GM12878 (cell line): ENCODE data around the gene SPAST. TPM values are rescaled to one million over a fixed set of nuclear protein-coding genes. Genes with fewer than 3 reads are reported as not detected.

ENCODE experiments used
- ATAC-seq: fragments of 200-7000 bp; cut with Tn5 transposase; 3 replicates; pipeline ENCODE4 v1.9.1; 2020; ENCODE audit warnings: mild to moderate bottlenecking, moderate library complexity
- BruUV-seq: library from RNA; stranded (reverse); fragments of 400-500 nt; replicated peaks from 2 replicates; lab custom pipeline; 2021; lab: Mats Ljungman, UMichigan
- CTCF ChIA-PET: fragments of 300-600 bp; sonication (Branson Sonifier 250); formaldehyde crosslinking; extraction: SDS; loops from one replicate; lab custom pipeline; 2021; ENCODE audit warnings: inconsistent platforms; lab: Yijun Ruan, JAX
- POLR2A ChIA-PET: fragments of 350-600 bp; formaldehyde crosslinking; extraction: SDS; loops from one replicate; lab custom pipeline; 2021; ENCODE audit warnings: inconsistent platforms; lab: Charles Lee
- RAD21 ChIA-PET: fragments of 300-600 bp; sonication (Branson Sonifier 250); formaldehyde crosslinking; loops from one replicate; lab custom pipeline; 2023; ENCODE audit warnings: antibody characterized with exemption; ENCODE audit not compliant: unreplicated experiment; lab: Charles Lee
- SMC1A ChIA-PET: fragments of 300-600 bp; sonication (Branson Sonifier 250); formaldehyde crosslinking; loops from one replicate; lab custom pipeline; 2023; ENCODE audit not compliant: unreplicated experiment, uncharacterized antibody; lab: Charles Lee
- DNase-seq: peaks from one replicate; pipeline ENCODE4 v3.0.0-alpha.2; 2011; ENCODE audit warnings: low read depth, low spot score
- FAIRE-seq: peaks from 3 replicates; lab custom pipeline; 2011; peaks lifted over from hg19 to GRCh38; lab: Jason Lieb, UNC
- H2AFZ ChIP-seq: 2 replicates; pipeline ENCODE4 v1.6.0; 2011; ENCODE audit warnings: low read depth, low read length, control low read depth; ENCODE audit not compliant: control insufficient read depth
- H3K27ac ChIP-seq: 2 replicates; pipeline ENCODE4 v1.5.1; 2011; ENCODE audit warnings: control low read depth; ENCODE audit not compliant: control insufficient read depth, insufficient read depth
- H3K27me3 ChIP-seq, 2 experiments: replicated peaks in 1 of 2; 2 replicates each; pipeline versions ENCODE4 v1.6.0 to v1.6.1; 2011; ENCODE audit warnings: low read length in 1 of 2; ENCODE audit not compliant: control insufficient read depth in 2 of 2, insufficient read depth in 2 of 2
- H3K36me3 ChIP-seq, 2 experiments: 2 replicates each; pipeline ENCODE4 v1.5.1; 2011; ENCODE audit warnings: low read length in 1 of 2; ENCODE audit not compliant: control insufficient read depth in 2 of 2, insufficient read depth in 2 of 2
- H3K4me1 ChIP-seq: 2 replicates; pipeline ENCODE4 v1.6.1; 2011; ENCODE audit warnings: mild to moderate bottlenecking, low read length, moderate library complexity, mixed read lengths; ENCODE audit not compliant: control insufficient read depth, insufficient read depth
- H3K4me2 ChIP-seq: 2 replicates; pipeline ENCODE4 v1.6.0; 2011; ENCODE audit warnings: control low read depth; ENCODE audit not compliant: control insufficient read depth, insufficient read depth
- H3K4me3 ChIP-seq: fragments of 200-600 bp; sonication (generic); 2 replicates; pipeline ENCODE4 v1.5.1; 2016
- H3K79me2 ChIP-seq: 2 replicates; pipeline ENCODE4 v1.6.0; 2011; ENCODE audit warnings: low read length; ENCODE audit not compliant: control insufficient read depth, insufficient read depth
- H3K9ac ChIP-seq: 2 replicates; pipeline ENCODE4 v1.8.0; 2011; ENCODE audit warnings: low read length, control low read depth, mixed read lengths; ENCODE audit not compliant: control insufficient read depth, insufficient read depth
- H3K9me3 ChIP-seq: replicated peaks from 3 replicates; pipeline ENCODE4 v1.5.1; 2011; ENCODE audit warnings: mild to moderate bottlenecking, low read length; ENCODE audit not compliant: control insufficient read depth, insufficient read depth
- H4K20me1 ChIP-seq: 2 replicates; pipeline ENCODE4 v1.6.0; 2011; ENCODE audit not compliant: control insufficient read depth, insufficient read depth
- ATF3 ChIP-seq: IDR thresholded peaks from 2 replicates; pipeline ENCODE4 v1.6.1; 2011; ENCODE audit warnings: low read depth, mild to moderate bottlenecking, low read length, moderate library complexity, borderline replicate concordance; ENCODE audit errors: extremely low read depth
- BHLHE40 ChIP-seq, 2 experiments: fragments of 450-650 bp in 1 of 2; IDR thresholded peaks; 2 replicates each; pipeline ENCODE4 v1.6.1; 2011 to 2017; ENCODE audit warnings: low read depth in 2 of 2, borderline replicate concordance in 1 of 2, improper control_type of control experiment in 1 of 2, low read length in 1 of 2, mild to moderate bottlenecking in 1 of 2
- ESRRA ChIP-seq: IDR thresholded peaks from 2 replicates; pipeline ENCODE4 v1.6.1; 2012; ENCODE audit warnings: mild to moderate bottlenecking, low read length, improper control_type of control experiment
- IRF4 ChIP-seq: IDR thresholded peaks from 2 replicates; pipeline ENCODE4 v1.6.1; 2011; ENCODE audit warnings: low read depth, low read length
- KDM1A ChIP-seq: fragments of 200-600 bp; sonication (generic); IDR thresholded peaks from 2 replicates; pipeline ENCODE4 v1.6.1; 2016; ENCODE audit warnings: borderline replicate concordance
- MEF2A ChIP-seq: IDR thresholded peaks from 2 replicates; pipeline ENCODE4 v1.6.1; 2011; ENCODE audit warnings: low read depth, mild to moderate bottlenecking, low read length, moderate library complexity; ENCODE audit not compliant: insufficient read depth
- PKNOX1 ChIP-seq: fragments of 450-650 bp; IDR thresholded peaks from 2 replicates; pipeline ENCODE4 v1.6.1; 2016; ENCODE audit warnings: mild to moderate bottlenecking
- SMAD1 ChIP-seq: fragments of 450-650 bp; IDR thresholded peaks from 2 replicates; pipeline ENCODE4 v1.6.1; 2018; ENCODE audit warnings: mild to moderate bottlenecking, low read depth; ENCODE audit not compliant: partially characterized antibody
- WGBS: methylation state at CpG from one replicate; pipeline ENCODE4 v1.1.6; 2016; ENCODE audit warnings: low lambda C conversion rate; ENCODE audit not compliant: insufficient replicate concordance, insufficient coverage; ENCODE audit errors: missing lambda C conversion rate; 5-methylcytosine and 5-hydroxymethylcytosine counted together
- in situ Hi-C: fragments of 300-500 bp; cut with MboI; formaldehyde crosslinking; loops from 9 replicates; pipeline ENCODE4 v1.14.3; 2018; ENCODE audit warnings: mixed read lengths
- intact Hi-C: fragments of 100-400 bp; cut with micrococcal nuclease; formaldehyde crosslinking; loops from one replicate; pipeline ENCODE4 v1.14.2; 2022; ENCODE audit not compliant: unreplicated experiment
- polyA plus RNA-seq, 11 experiments: library from polyadenylated mRNA; depleted of rRNA in 4 of 11; unstranded in 6 of 11; stranded (reverse) in 5 of 11; fragments of >200 nt; fragmentation: Nextera tagmentation in 4 of 11; fragmentation: Illumina TruSeq in 1 of 11; extraction: Ambion mirVana in 4 of 11; extraction: Trizol in 1 of 11; gene quantifications; 1 replicate in 1 of 11; 2 replicates in 10 of 11; pipeline versions ENCODE4 v1.2.1 to v1.2.3, GENCODE V29; 2011 to 2016; ENCODE audit warnings: inconsistent platforms in 2 of 11, missing spikeins in 2 of 11, low read depth in 1 of 11
- total RNA-seq, 4 experiments: library from RNA; depleted of rRNA in 3 of 4; stranded (reverse); fragments of >200 nt in 3 of 4; fragmentation: Illumina TruSeq in 1 of 4; extraction: Trizol in 1 of 4; gene quantifications; 2 replicates each; pipeline versions ENCODE4 v1.2.1 to v1.2.3, GENCODE V29; 2013 to 2021
- TF ChIP-seq, protein P1 (sequence below): fragments of 450-650 bp; formaldehyde crosslinking; IDR thresholded peaks from 2 replicates; pipeline ENCODE4 v1.5.0; 2022; ENCODE audit warnings: mild to moderate bottlenecking, missing genetic modification characterization
- TF ChIP-seq, protein P2 (sequence below): fragments of 450-650 bp; IDR thresholded peaks from 2 replicates; pipeline ENCODE4 v1.6.1; 2017; ENCODE audit warnings: low read depth, mild to moderate bottlenecking, moderate library complexity

The SPAST gene
- total and polyA plus RNA-seq, 10 of the 15 experiments (the other 5 are each of a cell fraction or from before 2014, with no cell fraction given): 4.3 to 21.3 (median 10.0) TPM

DNA sequence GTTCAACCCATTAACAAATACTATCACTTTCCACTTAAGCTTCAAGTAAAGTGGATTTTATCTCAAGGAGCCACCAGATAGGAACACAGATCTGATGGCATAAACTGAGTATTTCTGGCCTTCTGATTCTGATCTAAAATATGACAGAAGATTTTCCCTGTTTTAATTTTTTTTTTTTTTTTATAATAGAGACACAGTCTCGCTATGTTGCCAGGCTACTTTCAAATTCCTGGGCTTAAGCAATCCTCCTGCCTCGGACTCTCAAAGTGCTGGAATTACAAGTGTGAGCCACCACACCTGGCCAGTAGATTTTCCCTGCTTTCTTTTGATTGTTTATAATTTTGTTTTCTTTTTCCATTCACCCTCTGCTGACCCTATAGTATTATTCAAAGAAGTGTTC is 65.7 kb downstream of the SPAST start (continued):
- TF ChIP-seq, protein P1, sequence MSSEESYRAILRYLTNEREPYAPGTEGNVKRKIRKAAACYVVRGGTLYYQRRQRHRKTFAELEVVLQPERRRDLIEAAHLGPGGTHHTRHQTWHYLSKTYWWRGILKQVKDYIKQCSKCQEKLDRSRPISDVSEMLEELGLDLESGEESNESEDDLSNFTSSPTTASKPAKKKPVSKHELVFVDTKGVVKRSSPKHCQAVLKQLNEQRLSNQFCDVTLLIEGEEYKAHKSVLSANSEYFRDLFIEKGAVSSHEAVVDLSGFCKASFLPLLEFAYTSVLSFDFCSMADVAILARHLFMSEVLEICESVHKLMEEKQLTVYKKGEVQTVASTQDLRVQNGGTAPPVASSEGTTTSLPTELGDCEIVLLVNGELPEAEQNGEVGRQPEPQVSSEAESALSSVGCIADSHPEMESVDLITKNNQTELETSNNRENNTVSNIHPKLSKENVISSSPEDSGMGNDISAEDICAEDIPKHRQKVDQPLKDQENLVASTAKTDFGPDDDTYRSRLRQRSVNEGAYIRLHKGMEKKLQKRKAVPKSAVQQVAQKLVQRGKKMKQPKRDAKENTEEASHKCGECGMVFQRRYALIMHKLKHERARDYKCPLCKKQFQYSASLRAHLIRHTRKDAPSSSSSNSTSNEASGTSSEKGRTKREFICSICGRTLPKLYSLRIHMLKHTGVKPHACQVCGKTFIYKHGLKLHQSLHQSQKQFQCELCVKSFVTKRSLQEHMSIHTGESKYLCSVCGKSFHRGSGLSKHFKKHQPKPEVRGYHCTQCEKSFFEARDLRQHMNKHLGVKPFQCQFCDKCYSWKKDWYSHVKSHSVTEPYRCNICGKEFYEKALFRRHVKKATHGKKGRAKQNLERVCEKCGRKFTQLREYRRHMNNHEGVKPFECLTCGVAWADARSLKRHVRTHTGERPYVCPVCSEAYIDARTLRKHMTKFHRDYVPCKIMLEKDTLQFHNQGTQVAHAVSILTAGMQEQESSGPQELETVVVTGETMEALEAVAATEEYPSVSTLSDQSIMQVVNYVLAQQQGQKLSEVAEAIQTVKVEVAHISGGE (CRISPR knock-in tag): no peak
- no peak for TF ChIP-seq PKNOX1
- no peak for TF ChIP-seq ESRRA

DNA sequence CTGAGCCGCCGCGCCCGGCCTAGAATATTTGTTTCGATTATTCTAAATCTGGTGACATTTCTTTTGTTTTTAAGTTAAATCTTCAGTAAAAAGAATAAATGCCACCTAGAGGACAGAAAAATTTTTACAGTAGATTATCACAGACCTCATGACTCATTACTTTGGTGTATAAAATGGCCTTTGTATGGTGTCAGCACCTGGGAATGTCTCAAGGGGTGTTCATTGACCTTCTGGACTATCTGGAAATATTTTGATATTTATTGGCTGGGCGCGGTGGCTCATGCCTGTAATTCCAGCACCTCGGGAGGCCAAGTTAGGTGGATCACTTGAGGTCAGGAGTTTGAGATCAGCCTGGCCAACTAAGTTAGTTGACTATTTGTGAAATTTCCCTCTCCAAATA is 72.1 kb downstream of the SPAST start:
- no peaks in the 10 kb centered on the region for H3K79me2 ChIP-seq
- H2AFZ ChIP-seq: no peak overlapping the region
- intact Hi-C loops (loop anchor here (10.0 kb wide), 1 partner anchor 251 kb away; no protein-coding TSS in a partner anchor), in situ Hi-C loops (no loop called here)
- no peaks in the 10 kb centered on the region for H3K9me3 ChIP-seq
- peak; percentile 78 for ATAC-seq
- ChIA-PET POLR2A (no interaction called here), CTCF (interaction anchor here (0.7 to 1.2 kb wide), 3 partner anchors 9 to 65 kb away, joined by 3 to 5 read pairs (median 3); no protein-coding TSS in a partner anchor), SMC1A (interaction anchor here (1.0 kb wide), 1 partner anchor 8 kb away, joined by 3 read pairs; no protein-coding TSS in a partner anchor), RAD21 (interaction anchor here (0.7 to 1.1 kb wide), 2 partner anchors 96 to 494 kb away, joined by 3 read pairs; partner anchors contain the start of gene DPY30)
- no peaks in the 10 kb centered on the region for H3K4me1 ChIP-seq
- no peak overlapping the region for H3K4me2 ChIP-seq
- H3K4me3 ChIP-seq: no peak overlapping the region
- H3K27me3 ChIP-seq: no peaks in the 10 kb centered on the region
- H3K9ac ChIP-seq: no peak overlapping the region
- TF ChIP-seq BHLHE40 (IDR thresholded peaks at IDR 0.05; ENCODE audit: borderline replicate concordance in 1 of 2, low read depth in 2 of 2, low read length in 1 of 2): no peak
- TF ChIP-seq KDM1A: no peak
- TF ChIP-seq, protein P2, sequence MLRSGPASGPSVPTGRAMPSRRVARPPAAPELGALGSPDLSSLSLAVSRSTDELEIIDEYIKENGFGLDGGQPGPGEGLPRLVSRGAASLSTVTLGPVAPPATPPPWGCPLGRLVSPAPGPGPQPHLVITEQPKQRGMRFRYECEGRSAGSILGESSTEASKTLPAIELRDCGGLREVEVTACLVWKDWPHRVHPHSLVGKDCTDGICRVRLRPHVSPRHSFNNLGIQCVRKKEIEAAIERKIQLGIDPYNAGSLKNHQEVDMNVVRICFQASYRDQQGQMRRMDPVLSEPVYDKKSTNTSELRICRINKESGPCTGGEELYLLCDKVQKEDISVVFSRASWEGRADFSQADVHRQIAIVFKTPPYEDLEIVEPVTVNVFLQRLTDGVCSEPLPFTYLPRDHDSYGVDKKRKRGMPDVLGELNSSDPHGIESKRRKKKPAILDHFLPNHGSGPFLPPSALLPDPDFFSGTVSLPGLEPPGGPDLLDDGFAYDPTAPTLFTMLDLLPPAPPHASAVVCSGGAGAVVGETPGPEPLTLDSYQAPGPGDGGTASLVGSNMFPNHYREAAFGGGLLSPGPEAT: no peak
- TF ChIP-seq MEF2A: no peak
- no peak for TF ChIP-seq IRF4
- TF ChIP-seq SMAD1: no peak
- no peak for TF ChIP-seq ATF3
- H3K27ac ChIP-seq: no peak overlapping the region
- peaks cover 0 to 2% of the 10 kb centered on the region in 2 experiments; a peak in 2 of 4 replicates for H3K36me3 ChIP-seq
- H4K20me1 ChIP-seq: no peaks in the 10 kb centered on the region
- no peak for DNase-seq
- FAIRE-seq: peak; percentile 81
- WGBS: 93% methylated on average over 8 of the region's 8 CpGs
- no TSS peak for BruUV-seq
